NCI-H510A treated with DMSO at 0.1 percent for 48 hours (cell line): ENCODE data around the gene P2RY2.
"Not testable (repeated sequence)": the region's sequence is repeated elsewhere in the genome, so short reads cannot be mapped to it uniquely, and the experiment has no call there.

Experiments used
- DNase-seq: peaks from one replicate; lab custom pipeline; 2025; lab: John Stamatoyannopoulos, UW

Gene P2RY2

GRCh38 chr11:73227571-73228211 is 9.6 kb downstream of the P2RY2 start:
- DNase-seq: peak; percentile 98

- DNase-seq: peak; percentile 71
Measured at GRCh38 chr11:73228268-73229134, 10.4 kb downstream of the P2RY2 start.

- no peak for DNase-seq
Measured at GRCh38 chr11:73229321-73229895, 11.3 kb downstream of the P2RY2 start.

GRCh38 chr11:73229896-73230875 is 12.1 kb downstream of the P2RY2 start:
- no peak for DNase-seq

GRCh38 chr11:73230931-73231330 is 12.8 kb downstream of the P2RY2 start:
- DNase-seq: no peak

GRCh38 chr11:73232487-73232886 is 14.4 kb downstream of the P2RY2 start:
- not testable (repeated sequence) for DNase-seq

GRCh38 chr11:73233211-73233610 is 15.1 kb downstream of the P2RY2 start:
- DNase-seq: no peak

GRCh38 chr11:73233692-73234470 is 15.8 kb downstream of the P2RY2 start:
- no peak for DNase-seq

GRCh38 chr11:73234471-73235181 is 16.5 kb downstream of the P2RY2 start:
- DNase-seq: no peak

GRCh38 chr11:73235236-73235786 is 17.2 kb downstream of the P2RY2 start:
- no peak for DNase-seq

GRCh38 chr11:73236205-73236765 is 18.2 kb downstream of the P2RY2 start:
- DNase-seq: no peak

- peak; percentile 35 for DNase-seq
Measured at GRCh38 chr11:73236854-73237253, 18.8 kb downstream of the P2RY2 start.

- DNase-seq: no peak
Measured at GRCh38 chr11:73237471-73238290, 19.6 kb downstream of the P2RY2 start.

GRCh38 chr11:73239111-73239521 is 21.0 kb downstream of the P2RY2 start:
- DNase-seq: no peak

GRCh38 chr11:73239571-73240189 is 21.6 kb downstream of the P2RY2 start:
- DNase-seq: no peak

GRCh38 chr11:73240190-73240781 is 22.2 kb downstream of the P2RY2 start:
- no peak for DNase-seq

GRCh38 chr11:73241300-73241699 is 23.2 kb downstream of the P2RY2 start:
- DNase-seq: no peak
